ENCODE results near the gene ERICH2. TPM values are rescaled to one million over a fixed set of nuclear protein-coding genes. Genes with fewer than 3 reads are reported as not detected.

ERICH2 gene
- total and polyA plus RNA-seq, 8 donors: 0.49 to 3.6 (median 1.2) TPM

- Histone ChIP-seq H3K27me3 (no peaks in the 10 kb centered on the region), H3K27ac (peak overlapping the region in 1 of 4 donors; percentile 25), H3K4me1 (no peaks in the 10 kb centered on the region), H3K36me3 (no peaks in the 10 kb centered on the region), H3K9me3 (no peaks in the 10 kb centered on the region), H3K4me3 (no peak overlapping the region)
- 65 to 71% methylated on average over 3 of the region's 3 CpGs for WGBS, 2 donors
- ATAC-seq: peak; percentile 58 to 91 (median 75)
- no peak for TF ChIP-seq CTCF (IDR thresholded peaks at IDR 0.05)
- DNase-seq: no peak
- intact Hi-C loops (cut with DNase I): no loop called here
- FAIRE-seq: no peak
Measured at GRCh38 chr2:170739048-170739447, 31.1 kb upstream of the ERICH2 start.

- intact Hi-C loops (cut with DNase I): no loop called here
- no peak for ATAC-seq
- WGBS, 2 donors: 82 to 92% methylated on average over 3 of the region's 3 CpGs
- H3K27ac ChIP-seq: peak overlapping the region in 1 of 4 donors; percentile 25
- no peaks in the 10 kb centered on the region for H3K9me3 ChIP-seq
- no peak for TF ChIP-seq CTCF (IDR thresholded peaks at IDR 0.05)
- H3K27me3 ChIP-seq: no peaks in the 10 kb centered on the region
- no peak overlapping the region for H3K4me3 ChIP-seq
- no peak for DNase-seq
- no peaks in the 10 kb centered on the region for H3K4me1 ChIP-seq
- FAIRE-seq: no peak
- H3K36me3 ChIP-seq: no peaks in the 10 kb centered on the region
Measured at GRCh38 chr2:170739507-170740046, 30.6 kb upstream of the ERICH2 start.

- no peaks in the 10 kb centered on the region for H3K9me3 ChIP-seq
- intact Hi-C loops (cut with DNase I): no loop called here
- no peak overlapping the region for H3K27ac ChIP-seq
- H3K4me1 ChIP-seq: no peaks in the 10 kb centered on the region
- H3K27me3 ChIP-seq: no peaks in the 10 kb centered on the region
- ATAC-seq (no peak), FAIRE-seq (no peak), DNase-seq (no peak)
- H3K36me3 ChIP-seq: no peaks in the 10 kb centered on the region
- 81 to 88% methylated on average over 4 of the region's 4 CpGs for WGBS, 2 donors
- TF ChIP-seq CTCF (IDR thresholded peaks at IDR 0.05): no peak
- no peak overlapping the region for H3K4me3 ChIP-seq
Measured at GRCh38 chr2:170740660-170741059, 29.5 kb upstream of the ERICH2 start.

GRCh38 chr2:170742000-170742399 lies 28.2 kb upstream of the ERICH2 start:
- Histone ChIP-seq H3K9me3 (no peaks in the 10 kb centered on the region), H3K36me3 (no peaks in the 10 kb centered on the region), H3K27me3 (no peaks in the 10 kb centered on the region), H3K27ac (no peak overlapping the region), H3K4me1 (no peaks in the 10 kb centered on the region), H3K4me3 (no peak overlapping the region)
- 60 to 81% methylated on average over 3 of the region's 3 CpGs for WGBS, 2 donors
- no peak for FAIRE-seq
- intact Hi-C loops (cut with DNase I): no loop called here
- no peak for DNase-seq
- no peak for ATAC-seq
- TF ChIP-seq CTCF (IDR thresholded peaks at IDR 0.05): no peak

GRCh38 chr2:170742896-170743529 lies 27.2 kb upstream of the ERICH2 start:
- FAIRE-seq (no peak), ATAC-seq (no peak), DNase-seq (no peak)
- no peak overlapping the region for H3K4me3 ChIP-seq
- H3K27ac ChIP-seq: no peak overlapping the region
- WGBS, 2 donors: 83 to 87% methylated on average over 6 of the region's 6 CpGs
- H3K4me1 ChIP-seq: no peaks in the 10 kb centered on the region
- no peaks in the 10 kb centered on the region for H3K9me3 ChIP-seq
- H3K27me3 ChIP-seq: no peaks in the 10 kb centered on the region
- intact Hi-C loops (cut with DNase I): no loop called here
- no peaks in the 10 kb centered on the region for H3K36me3 ChIP-seq
- TF ChIP-seq CTCF (IDR thresholded peaks at IDR 0.05): no peak
